ENCODE results near the gene GPD2. TPM values are rescaled to one million over a fixed set of nuclear protein-coding genes. Genes with fewer than 3 reads are reported as not detected.

The GPD2 gene
- total RNA-seq, 1 experiment from 2014 or later: 58.3 TPM

- Mint-ChIP-seq H3K9me3 (ENCODE audit: unreplicated experiment) (no peaks in the 10 kb centered on the region), H3K27ac (ENCODE audit: unreplicated experiment) (no peak overlapping the region), H3K4me1 (ENCODE audit: low read depth, unreplicated experiment) (peaks cover 8% of the 10 kb centered on the region), H3K36me3 (ENCODE audit: insufficient read depth, unreplicated experiment) (peaks cover 16% of the 10 kb centered on the region), H3K27me3 (ENCODE audit: insufficient read depth, unreplicated experiment) (no peaks in the 10 kb centered on the region), H3K4me3 (ENCODE audit: unreplicated experiment) (no peak overlapping the region)
- Histone ChIP-seq H3K27me3 (replicated peaks; ENCODE audit: control insufficient read depth, insufficient read depth, low read length) (no peaks in the 10 kb centered on the region), H3K4me1 (peaks cover 9% of the 10 kb centered on the region; the same call in 1 of the 2 replicates), H3K4me3 (ENCODE audit: low read depth, low read length) (no peak overlapping the region), H3K36me3 (ENCODE audit: control insufficient read depth, insufficient read depth, low read length) (no peaks in the 10 kb centered on the region), H3K9me3 (no peaks in the 10 kb centered on the region)
- POLR2A ChIA-PET: no interaction called here
- intact Hi-C loops (cut with micrococcal nuclease; ENCODE audit: unreplicated experiment): no loop called here
- CTCF ChIA-PET: no interaction called here
- TF ChIP-seq CTCF (IDR thresholded peaks at IDR 0.05; ENCODE audit: insufficient read depth in 1 of 2, low read depth in 1 of 2, low read length in 1 of 2, severe bottlenecking in 1 of 2, unreplicated experiment in 1 of 2): no peak
- no peak for DNase-seq
- BruUV-seq (replicated peaks): no TSS peak
Measured at GRCh38 chr2:156541229-156541628, 105.0 kb downstream of the GPD2 start.

GRCh38 chr2:156541706-156542105 is 105.5 kb downstream of the GPD2 start:
- Histone ChIP-seq H3K27me3 (replicated peaks; ENCODE audit: control insufficient read depth, insufficient read depth, low read length) (no peaks in the 10 kb centered on the region), H3K4me1 (peaks cover 4% of the 10 kb centered on the region; the same call in 1 of the 2 replicates), H3K9me3 (no peaks in the 10 kb centered on the region), H3K36me3 (ENCODE audit: control insufficient read depth, insufficient read depth, low read length) (no peaks in the 10 kb centered on the region), H3K4me3 (ENCODE audit: low read depth, low read length) (no peak overlapping the region)
- H3K36me3 Mint-ChIP-seq (ENCODE audit: insufficient read depth, unreplicated experiment): peaks cover 16% of the 10 kb centered on the region
- ChIA-PET CTCF (no interaction called here), POLR2A (interaction anchor here (0.7 kb wide), 1 partner anchor 105 kb away, joined by 3 read pairs; no protein-coding TSS in a partner anchor)
- BruUV-seq (replicated peaks): no TSS peak
- H3K4me3 Mint-ChIP-seq (ENCODE audit: unreplicated experiment): no peak overlapping the region
- H3K9me3 Mint-ChIP-seq (ENCODE audit: unreplicated experiment): no peaks in the 10 kb centered on the region
- no peaks in the 10 kb centered on the region for H3K27me3 Mint-ChIP-seq (ENCODE audit: insufficient read depth, unreplicated experiment)
- intact Hi-C loops (cut with micrococcal nuclease; ENCODE audit: unreplicated experiment): no loop called here
- H3K27ac Mint-ChIP-seq (ENCODE audit: unreplicated experiment): no peak overlapping the region
- no peak for TF ChIP-seq CTCF (IDR thresholded peaks at IDR 0.05; ENCODE audit: insufficient read depth in 1 of 2, low read depth in 1 of 2, low read length in 1 of 2, severe bottlenecking in 1 of 2, unreplicated experiment in 1 of 2)
- DNase-seq: no peak
- H3K4me1 Mint-ChIP-seq (ENCODE audit: low read depth, unreplicated experiment): peaks cover 4% of the 10 kb centered on the region

- H3K27ac Mint-ChIP-seq (ENCODE audit: unreplicated experiment): no peak overlapping the region
- CTCF ChIA-PET: no interaction called here
Measured at GRCh38 chr2:156548413-156548812, 112.2 kb downstream of the GPD2 start.

More at GRCh38 chr2:156548413-156548812, 112.2 kb downstream of the GPD2 start:
- no peaks in the 10 kb centered on the region for H3K9me3 ChIP-seq
- Mint-ChIP-seq H3K36me3 (ENCODE audit: insufficient read depth, unreplicated experiment) (peaks cover 2% of the 10 kb centered on the region), H3K4me1 (ENCODE audit: low read depth, unreplicated experiment) (no peaks in the 10 kb centered on the region), H3K27me3 (ENCODE audit: insufficient read depth, unreplicated experiment) (no peaks in the 10 kb centered on the region), H3K4me3 (ENCODE audit: unreplicated experiment) (no peak overlapping the region), H3K9me3 (ENCODE audit: unreplicated experiment) (no peaks in the 10 kb centered on the region)
- POLR2A ChIA-PET: no interaction called here
- no peaks in the 10 kb centered on the region for H3K27me3 ChIP-seq (replicated peaks; ENCODE audit: control insufficient read depth, insufficient read depth, low read length)
- H3K36me3 ChIP-seq (ENCODE audit: control insufficient read depth, insufficient read depth, low read length): no peaks in the 10 kb centered on the region
- no peak for DNase-seq
- no peak for TF ChIP-seq CTCF (IDR thresholded peaks at IDR 0.05; ENCODE audit: insufficient read depth in 1 of 2, low read depth in 1 of 2, low read length in 1 of 2, severe bottlenecking in 1 of 2, unreplicated experiment in 1 of 2)
- no TSS peak for BruUV-seq (replicated peaks)
- intact Hi-C loops (cut with micrococcal nuclease; ENCODE audit: unreplicated experiment): no loop called here
- no peaks in the 10 kb centered on the region for H3K4me1 ChIP-seq
- no peak overlapping the region for H3K4me3 ChIP-seq (ENCODE audit: low read depth, low read length)

Measured in Caco-2 (cell line).